Eye (tissue), 1 donor: ENCODE data around the gene ANKRD39.
A peak's percentile ranks its signal among the peaks of the same experiment; 100 is the strongest.
"Not testable (repeated sequence)": the region's sequence is repeated elsewhere in the genome, so short reads cannot be mapped to it uniquely, and the experiment has no call there.

Source experiments
- DNase-seq: peaks from one replicate; pipeline ENCODE4 v3.0.0-alpha.2; 2015

The ANKRD39 gene

DNA sequence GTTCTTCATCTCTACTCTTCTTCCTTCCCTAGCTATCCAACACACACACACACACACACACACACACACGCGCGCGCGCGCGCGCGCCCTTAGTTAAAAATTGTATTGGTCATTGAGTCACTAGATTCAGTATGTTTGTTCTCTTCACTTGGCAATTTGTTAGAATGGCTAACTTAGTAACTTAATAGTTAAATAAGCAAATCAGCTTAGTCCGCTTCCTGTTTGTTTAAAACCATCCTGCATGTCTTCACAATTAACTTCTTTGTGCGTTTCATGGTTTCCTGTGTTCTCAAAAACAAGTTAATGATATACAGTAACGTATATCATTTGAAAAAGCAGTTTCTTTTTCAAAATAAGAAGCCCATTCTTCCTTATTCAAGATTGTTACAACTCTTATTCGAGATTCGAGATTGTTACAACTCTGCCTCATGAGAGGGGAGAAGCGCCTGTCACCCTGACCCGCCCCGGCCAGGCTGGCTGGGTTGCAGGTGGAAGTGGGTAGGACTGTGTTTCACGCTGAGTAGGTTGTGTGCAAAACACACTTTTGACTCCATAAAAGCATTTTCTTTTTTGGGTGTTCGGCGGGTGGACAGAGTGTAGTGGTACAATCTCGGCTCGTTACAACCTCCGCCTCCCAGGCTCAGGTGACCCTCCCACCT lies 51.2 kb downstream of the ANKRD39 start:
- no peak for DNase-seq

DNA sequence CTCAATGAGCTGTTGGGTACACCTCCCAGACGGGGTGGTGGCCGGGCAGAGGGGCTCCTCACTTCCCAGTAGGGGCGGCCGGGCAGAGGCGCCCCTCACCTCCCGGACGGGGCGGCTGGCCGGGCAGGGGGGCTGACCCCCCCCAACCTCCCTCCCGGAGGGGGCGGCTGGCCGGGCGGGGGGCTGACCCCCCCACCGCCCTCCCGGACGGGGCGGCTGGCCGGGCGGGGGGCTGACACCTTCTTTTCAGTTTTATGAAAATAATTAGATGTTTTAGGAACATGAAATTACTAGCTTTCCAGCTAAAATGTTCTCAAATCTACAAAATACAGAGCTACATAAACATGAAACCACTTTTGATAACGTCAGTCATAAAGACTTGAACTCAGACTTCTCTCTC lies 51.9 kb downstream of the ANKRD39 start:
- not testable (repeated sequence) for DNase-seq

DNA sequence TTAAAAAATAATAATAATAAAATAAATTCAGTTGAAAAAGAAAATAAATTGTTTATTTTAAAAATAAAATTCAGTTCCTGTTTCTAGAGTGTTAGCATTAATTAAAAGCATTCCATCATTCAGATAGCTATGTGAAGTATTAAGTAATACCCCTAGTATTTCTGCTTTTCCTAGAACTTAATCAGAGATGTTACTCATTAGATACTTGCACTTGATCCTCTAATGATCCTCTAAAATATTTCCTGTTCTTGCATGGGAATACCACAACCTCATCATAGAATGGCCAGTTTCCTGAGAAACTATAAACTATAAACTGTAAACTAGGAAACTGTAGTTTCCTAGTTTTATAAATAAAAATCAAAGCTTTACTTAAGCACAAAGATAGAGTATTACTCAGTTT lies 52.8 kb downstream of the ANKRD39 start:
- DNase-seq = no peak

DNA sequence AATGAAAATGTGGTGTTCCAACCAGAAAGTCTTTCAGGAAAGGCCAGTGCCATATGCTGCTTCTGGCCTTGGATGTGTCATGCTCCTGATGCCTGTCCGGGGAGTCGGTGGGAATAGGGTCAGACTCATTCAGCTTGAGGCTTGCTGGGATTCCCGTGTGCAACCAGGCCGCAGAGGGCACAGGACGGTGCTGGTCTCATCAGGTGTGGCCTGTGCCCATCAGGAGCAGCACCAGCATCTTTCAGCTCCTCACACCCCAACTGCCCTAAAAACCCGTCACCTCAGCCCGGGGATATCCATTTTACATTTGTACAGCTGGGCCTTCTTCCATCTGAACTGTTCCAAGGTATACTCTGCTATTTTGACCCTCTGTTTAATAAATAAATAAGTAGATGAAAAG lies 55.1 kb downstream of the ANKRD39 start:
- no peak for DNase-seq

DNA sequence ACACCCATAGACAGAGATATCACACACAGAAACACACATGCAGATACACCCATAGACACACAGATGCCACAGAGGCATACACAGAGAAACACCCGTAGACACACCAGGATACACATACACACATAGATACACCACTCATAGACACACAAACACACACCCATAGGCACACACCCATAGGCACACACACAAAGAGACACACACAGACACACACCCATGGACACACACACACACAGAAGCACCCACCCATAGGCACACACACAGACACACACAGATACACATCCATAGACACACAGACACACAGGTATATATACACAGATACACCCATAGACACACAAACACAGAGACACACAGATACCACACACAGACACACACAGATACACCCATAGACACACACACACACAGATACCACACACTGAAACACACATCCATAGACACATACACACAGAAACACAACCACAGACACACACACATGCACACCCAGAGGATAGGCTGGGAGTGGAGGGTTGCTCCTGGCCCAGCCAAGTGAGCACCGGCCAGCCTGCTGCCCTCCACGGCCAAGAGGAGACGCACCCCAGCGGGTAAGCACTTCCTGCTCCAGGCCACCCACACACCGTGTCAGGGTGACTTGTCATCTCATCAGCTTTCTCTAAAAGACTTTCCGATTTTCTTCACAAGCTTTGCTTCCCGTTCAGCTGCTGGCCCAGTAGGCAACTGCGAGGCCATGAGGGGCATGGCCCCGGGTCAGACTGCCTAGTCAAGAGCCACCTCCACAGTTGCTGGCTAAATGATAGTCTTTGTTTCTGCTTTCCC lies 55.8 kb downstream of the ANKRD39 start:
- DNase-seq = no peak

DNA sequence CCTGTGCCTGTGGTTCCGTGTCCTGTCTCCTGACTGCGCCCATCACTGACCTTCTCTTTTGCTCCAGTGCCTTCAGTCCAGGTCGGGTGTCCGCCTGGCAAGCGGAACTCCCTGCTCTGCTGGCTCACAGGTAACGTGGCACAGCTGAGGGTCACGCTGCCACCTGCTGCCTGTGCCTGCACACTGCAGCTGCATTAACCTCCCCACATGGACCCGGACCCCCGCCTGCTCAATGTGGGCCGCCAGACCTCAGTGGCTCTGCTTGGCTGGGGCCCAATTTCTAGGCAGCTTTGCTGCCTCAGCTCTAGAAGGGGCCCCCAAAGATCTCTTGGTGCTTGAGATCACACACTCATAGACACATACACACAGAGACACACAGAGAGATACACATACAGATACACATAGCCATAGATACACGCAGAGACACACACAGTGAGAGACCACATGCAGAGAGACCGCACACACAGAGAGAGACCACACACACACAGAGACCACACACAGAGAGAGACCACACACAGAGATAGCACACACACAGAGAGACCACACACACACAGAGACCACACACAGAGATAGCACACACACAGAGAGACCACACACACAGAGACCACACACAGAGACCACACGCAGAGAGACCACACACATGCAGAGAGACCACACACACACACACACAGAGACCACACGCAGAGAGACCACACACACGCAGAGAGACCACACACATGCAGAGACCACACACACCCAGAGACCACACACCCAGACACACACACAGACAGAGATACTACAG lies 56.6 kb downstream of the ANKRD39 start:
- DNase-seq = peak; percentile 78

DNA sequence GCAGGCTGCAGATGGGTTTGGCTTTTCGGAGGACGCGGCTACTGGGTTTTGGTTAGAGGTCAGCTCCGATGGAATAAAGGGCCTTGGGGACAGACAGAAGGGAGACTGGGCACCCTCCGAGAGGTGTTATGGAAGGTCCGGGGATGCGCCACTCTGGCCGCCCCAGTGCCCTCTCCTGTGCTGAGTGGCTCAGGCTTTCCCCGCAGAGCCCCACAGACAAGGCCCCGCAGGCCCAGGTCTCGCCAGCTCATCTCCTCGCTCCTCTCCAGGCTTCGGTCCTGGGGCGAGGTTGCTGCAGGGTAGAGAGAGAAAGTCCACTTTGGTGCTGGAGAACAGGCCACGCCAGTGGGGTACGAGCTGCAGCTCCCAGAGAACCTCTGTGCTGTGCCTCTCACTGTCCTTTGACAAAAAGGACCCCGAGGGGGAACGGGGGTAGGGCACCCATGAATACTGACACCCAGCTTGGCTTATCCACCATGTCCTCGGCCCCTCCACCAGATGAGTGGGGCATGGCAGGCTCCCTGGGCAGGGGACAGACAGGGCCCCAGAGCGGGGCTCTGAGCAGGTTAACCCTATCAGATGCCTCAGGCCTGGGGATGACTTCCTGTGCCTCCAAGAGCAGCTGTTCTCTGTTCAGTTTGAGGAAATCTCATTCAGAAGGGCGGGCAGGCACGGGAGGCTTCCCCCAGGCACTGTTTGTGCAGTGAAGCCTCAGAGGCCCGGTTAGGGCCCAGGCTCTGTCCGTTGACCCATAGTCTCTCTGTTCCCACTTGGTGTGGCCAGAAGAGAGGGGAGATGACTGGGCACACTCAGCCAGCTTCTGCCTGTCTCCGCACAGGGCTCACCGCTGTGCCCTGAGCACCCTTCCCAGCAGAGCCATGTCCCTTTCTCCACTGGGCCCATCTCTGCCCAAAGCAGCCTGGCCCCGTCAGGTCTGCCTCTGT lies 57.5 kb downstream of the ANKRD39 start:
- DNase-seq = no peak

DNA sequence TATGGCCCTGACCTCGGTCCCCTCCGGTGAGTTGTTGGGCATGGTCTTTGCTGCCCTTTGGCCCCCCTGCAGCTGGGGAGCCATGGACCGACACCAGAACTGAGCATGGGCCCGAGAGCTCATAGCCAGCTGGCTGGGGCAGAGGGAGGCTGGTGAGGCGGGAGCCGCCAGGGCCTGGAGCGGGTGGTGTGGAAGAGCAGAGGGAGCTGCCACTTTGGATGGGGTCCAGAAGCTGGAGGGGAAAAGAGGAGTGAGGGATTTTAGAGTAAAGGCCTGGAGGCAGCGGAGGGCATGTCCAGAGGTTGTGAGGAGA lies 58.2 kb downstream of the ANKRD39 start:
- no peak for DNase-seq

DNA sequence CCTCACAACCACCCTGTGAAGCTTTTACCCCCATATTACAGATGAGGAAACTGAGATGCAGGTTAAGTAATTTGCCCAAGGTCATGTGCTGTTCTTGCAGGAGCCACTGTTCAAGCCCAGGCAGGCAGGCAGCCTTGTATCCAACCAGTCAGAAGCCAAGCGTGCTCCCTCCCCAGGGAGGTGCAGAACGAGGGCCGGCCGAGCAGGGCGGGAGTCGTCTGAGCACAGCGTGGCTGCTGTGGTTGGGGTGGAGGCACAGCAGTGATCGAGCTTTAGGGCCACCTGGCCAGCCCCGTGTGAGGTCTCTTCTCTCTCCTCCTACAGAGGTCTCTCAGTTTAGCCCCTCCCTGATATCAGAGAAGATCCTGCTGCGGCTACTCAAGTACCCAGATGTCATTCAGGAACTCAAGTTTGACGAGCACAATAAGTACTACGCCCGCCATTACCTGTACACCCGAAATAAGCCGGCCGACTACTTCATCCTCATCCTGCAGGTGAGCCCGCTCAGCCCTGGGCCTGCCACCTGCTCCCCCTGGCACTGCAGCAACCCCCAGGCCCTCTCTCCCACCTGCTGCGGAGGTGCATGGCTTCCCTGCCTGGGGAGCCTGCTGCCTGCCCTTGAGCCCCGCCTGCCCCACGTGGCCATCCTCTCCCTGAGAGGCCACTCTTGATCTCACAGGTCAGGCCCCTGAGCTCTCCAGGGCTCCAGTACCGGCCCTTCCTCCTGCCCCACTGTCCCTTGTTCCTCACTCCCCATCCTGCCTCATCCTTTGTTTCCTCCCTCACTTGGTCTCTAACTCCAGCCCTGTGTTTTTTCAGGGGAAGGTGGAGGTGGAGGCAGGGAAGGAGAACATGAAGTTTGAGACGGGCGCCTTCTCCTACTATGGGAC lies 58.8 kb downstream of the ANKRD39 start:
- no peak for DNase-seq
